ENCODE measurements around the gene BOLA1.

The BOLA1 gene

GRCh38 chr1:149903836-149904491 lies 4.6 kb downstream of the BOLA1 start:
- no peaks in the 10 kb centered on the region for H3K27me3 ChIP-seq (ENCODE audit: insufficient read depth, poor library complexity, severe bottlenecking)
- H3K4me3 ChIP-seq (replicated peaks; ENCODE audit: insufficient read depth, low read length) = no peak overlapping the region
- TF ChIP-seq POLR2AphosphoS5 (IDR thresholded peaks at IDR 0.05; ENCODE audit: low read depth) = no peak
- no peak for TF ChIP-seq GABPA (IDR thresholded peaks at IDR 0.05; ENCODE audit: low read depth)
- no peak for TF ChIP-seq SPI1 (IDR thresholded peaks at IDR 0.05; ENCODE audit: borderline replicate concordance, low read depth)
- TF ChIP-seq, protein P1, sequence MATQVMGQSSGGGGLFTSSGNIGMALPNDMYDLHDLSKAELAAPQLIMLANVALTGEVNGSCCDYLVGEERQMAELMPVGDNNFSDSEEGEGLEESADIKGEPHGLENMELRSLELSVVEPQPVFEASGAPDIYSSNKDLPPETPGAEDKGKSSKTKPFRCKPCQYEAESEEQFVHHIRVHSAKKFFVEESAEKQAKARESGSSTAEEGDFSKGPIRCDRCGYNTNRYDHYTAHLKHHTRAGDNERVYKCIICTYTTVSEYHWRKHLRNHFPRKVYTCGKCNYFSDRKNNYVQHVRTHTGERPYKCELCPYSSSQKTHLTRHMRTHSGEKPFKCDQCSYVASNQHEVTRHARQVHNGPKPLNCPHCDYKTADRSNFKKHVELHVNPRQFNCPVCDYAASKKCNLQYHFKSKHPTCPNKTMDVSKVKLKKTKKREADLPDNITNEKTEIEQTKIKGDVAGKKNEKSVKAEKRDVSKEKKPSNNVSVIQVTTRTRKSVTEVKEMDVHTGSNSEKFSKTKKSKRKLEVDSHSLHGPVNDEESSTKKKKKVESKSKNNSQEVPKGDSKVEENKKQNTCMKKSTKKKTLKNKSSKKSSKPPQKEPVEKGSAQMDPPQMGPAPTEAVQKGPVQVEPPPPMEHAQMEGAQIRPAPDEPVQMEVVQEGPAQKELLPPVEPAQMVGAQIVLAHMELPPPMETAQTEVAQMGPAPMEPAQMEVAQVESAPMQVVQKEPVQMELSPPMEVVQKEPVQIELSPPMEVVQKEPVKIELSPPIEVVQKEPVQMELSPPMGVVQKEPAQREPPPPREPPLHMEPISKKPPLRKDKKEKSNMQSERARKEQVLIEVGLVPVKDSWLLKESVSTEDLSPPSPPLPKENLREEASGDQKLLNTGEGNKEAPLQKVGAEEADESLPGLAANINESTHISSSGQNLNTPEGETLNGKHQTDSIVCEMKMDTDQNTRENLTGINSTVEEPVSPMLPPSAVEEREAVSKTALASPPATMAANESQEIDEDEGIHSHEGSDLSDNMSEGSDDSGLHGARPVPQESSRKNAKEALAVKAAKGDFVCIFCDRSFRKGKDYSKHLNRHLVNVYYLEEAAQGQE (IDR thresholded peaks at IDR 0.05; ENCODE audit: insufficient replicate concordance, low read depth) = no peak
- DNase-seq (ENCODE audit: low read depth in 1 of 2, low spot score in 1 of 2) = no peak
- no peak overlapping the region for H3K27ac ChIP-seq (replicated peaks)

- TF ChIP-seq, protein P1 (IDR thresholded peaks at IDR 0.05; ENCODE audit: insufficient replicate concordance, low read depth) = no peak
- no peak for TF ChIP-seq SPI1 (IDR thresholded peaks at IDR 0.05; ENCODE audit: borderline replicate concordance, low read depth)
- TF ChIP-seq POLR2AphosphoS5 (IDR thresholded peaks at IDR 0.05; ENCODE audit: low read depth) = no peak
- TF ChIP-seq GABPA (IDR thresholded peaks at IDR 0.05; ENCODE audit: low read depth) = no peak
- TF ChIP-seq CTCF (IDR thresholded peaks at IDR 0.05; ENCODE audit: insufficient read depth, low read length) = no peak
- Histone ChIP-seq H3K4me3 (replicated peaks; ENCODE audit: insufficient read depth, low read length) (no peak overlapping the region), H3K27me3 (ENCODE audit: insufficient read depth, poor library complexity, severe bottlenecking) (no peaks in the 10 kb centered on the region), H3K27ac (replicated peaks) (no peak overlapping the region)
- DNase-seq (ENCODE audit: low read depth in 1 of 2, low spot score in 1 of 2) = no peak
Measured at GRCh38 chr1:149906570-149907075, 7.3 kb downstream of the BOLA1 start.

DNA sequence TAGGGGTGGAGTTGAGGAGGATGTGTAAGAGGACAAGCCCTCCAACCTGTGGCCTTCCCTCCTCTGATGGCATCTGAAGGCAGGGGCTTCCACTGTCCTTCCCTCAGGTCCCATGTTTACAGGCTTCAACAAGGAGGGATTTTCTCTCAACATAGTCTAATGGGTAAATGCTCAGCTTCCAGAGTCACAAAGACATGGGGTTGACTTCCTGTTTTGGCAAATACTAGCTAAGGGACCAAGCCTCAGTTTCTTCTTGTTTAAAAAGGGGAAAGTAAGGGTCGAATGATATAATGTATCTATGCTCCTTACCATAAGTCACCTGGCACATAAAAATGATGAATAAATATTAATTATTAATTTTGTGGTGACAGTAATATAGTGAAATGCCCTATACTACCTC lies 15.2 kb downstream of the BOLA1 start:
- no peak overlapping the region for H3K4me3 ChIP-seq (replicated peaks; ENCODE audit: insufficient read depth, low read length)
- no peak overlapping the region for H3K27ac ChIP-seq (replicated peaks)
- H3K27me3 ChIP-seq (ENCODE audit: insufficient read depth, poor library complexity, severe bottlenecking) = no peaks in the 10 kb centered on the region
- TF ChIP-seq, protein P1 (IDR thresholded peaks at IDR 0.05; ENCODE audit: insufficient replicate concordance, low read depth) = no peak
- TF ChIP-seq SPI1 (IDR thresholded peaks at IDR 0.05; ENCODE audit: borderline replicate concordance, low read depth) = peak; percentile 70
- DNase-seq (ENCODE audit: low read depth in 1 of 2, low spot score in 1 of 2) = no peak

DNA sequence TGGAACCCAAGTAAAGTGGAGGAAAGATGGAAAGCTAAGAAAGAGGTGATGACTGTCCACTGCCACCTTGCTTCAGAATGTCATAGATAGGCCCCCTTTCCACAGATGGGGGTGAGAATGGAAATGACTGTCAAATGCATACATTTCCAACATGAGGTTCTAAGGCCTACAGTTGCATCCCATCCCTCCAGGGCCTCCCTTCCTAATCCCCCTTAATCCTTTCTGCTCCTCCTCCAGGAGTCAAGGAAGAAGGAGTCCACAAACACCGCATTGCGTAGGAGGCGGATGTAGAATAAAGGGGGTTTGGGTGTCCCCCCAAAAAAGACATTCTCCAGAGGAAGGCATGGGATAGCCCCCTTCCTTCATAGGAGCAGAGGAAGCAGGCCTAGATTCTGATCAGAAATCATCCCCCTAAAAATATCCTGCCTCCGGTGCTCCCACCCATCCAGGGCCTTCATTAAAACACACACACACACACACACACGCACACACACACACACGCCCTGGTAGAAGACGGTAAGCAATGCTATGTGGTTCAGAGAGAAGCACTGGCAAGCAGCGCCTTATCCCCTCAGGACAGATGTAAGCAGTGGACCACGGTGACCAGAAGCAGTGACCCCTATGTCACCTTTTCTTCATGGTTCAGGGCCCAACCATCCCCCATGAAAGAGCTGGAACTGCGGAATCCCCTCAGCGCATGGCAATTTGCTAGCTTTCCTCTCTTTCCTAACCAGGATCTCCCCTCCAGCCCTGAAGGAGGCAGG lies 16.2 kb downstream of the BOLA1 start:
- Histone ChIP-seq H3K4me3 (replicated peaks; ENCODE audit: insufficient read depth, low read length) (no peak overlapping the region), H3K27me3 (ENCODE audit: insufficient read depth, poor library complexity, severe bottlenecking) (no peaks in the 10 kb centered on the region), H3K27ac (replicated peaks) (peak overlapping the region; percentile 7; the same call in 1 of the 2 replicates)
- DNase-seq (ENCODE audit: low read depth in 1 of 2, low spot score in 1 of 2) = no peak
- TF ChIP-seq CTCF (IDR thresholded peaks at IDR 0.05; ENCODE audit: insufficient read depth, low read length) (no peak), POLR2AphosphoS5 (IDR thresholded peaks at IDR 0.05; ENCODE audit: low read depth) (no peak), SPI1 (IDR thresholded peaks at IDR 0.05; ENCODE audit: borderline replicate concordance, low read depth) (no peak), GABPA (IDR thresholded peaks at IDR 0.05; ENCODE audit: low read depth) (no peak)
- TF ChIP-seq, protein P1 (IDR thresholded peaks at IDR 0.05; ENCODE audit: insufficient replicate concordance, low read depth) = no peak

Measured in HL-60 (cell line).